NT2/D1 (cell line): Measurements from ENCODE around the gene ALG12.

Source experiments
- DNase-seq: peaks from one replicate; pipeline ENCODE4 v3.0.0-alpha.2; 2011; ENCODE audit warnings: low read depth, low spot score
- H3K27me3 ChIP-seq: 2 replicates; pipeline ENCODE4 v1.6.0; 2011; ENCODE audit warnings: mild to moderate bottlenecking; ENCODE audit not compliant: insufficient read length, insufficient read depth
- H3K36me3 ChIP-seq: 2 replicates; pipeline ENCODE4 v1.6.1; 2011; ENCODE audit warnings: mild to moderate bottlenecking, low read length, mixed read lengths; ENCODE audit not compliant: insufficient read depth, insufficient read length
- H3K4me1 ChIP-seq: 2 replicates; pipeline ENCODE4 v1.5.1; 2011; ENCODE audit not compliant: insufficient read depth, insufficient read length
- H3K4me3 ChIP-seq: 2 replicates; pipeline ENCODE4 v1.5.1; 2011; ENCODE audit warnings: low read depth; ENCODE audit not compliant: insufficient read length
- H3K9ac ChIP-seq: 2 replicates; pipeline ENCODE4 v1.6.0; 2011; ENCODE audit warnings: low read depth; ENCODE audit not compliant: insufficient read length
- H3K9me3 ChIP-seq: 2 replicates; pipeline ENCODE4 v1.5.1; 2011; ENCODE audit warnings: mild to moderate bottlenecking, low read length; ENCODE audit not compliant: insufficient read depth
- SUZ12 ChIP-seq: IDR thresholded peaks from 2 replicates; pipeline ENCODE4 v1.6.1; 2011; ENCODE audit not compliant: insufficient read length, insufficient read depth; ENCODE audit errors: extremely low read depth
- YY1 ChIP-seq: IDR thresholded peaks from 2 replicates; pipeline ENCODE4 v1.6.1; 2011; ENCODE audit not compliant: insufficient read length, insufficient read depth
- ZNF274 ChIP-seq: IDR thresholded peaks from 2 replicates; pipeline ENCODE4 v1.6.1; 2011; ENCODE audit warnings: mild to moderate bottlenecking, low read depth, low read length

Gene ALG12

GRCh38 chr22:49956418-49956770 is 38.2 kb upstream of the ALG12 start:
- no peaks in the 10 kb centered on the region for H3K9me3 ChIP-seq

GRCh38 chr22:49955581-49956417 is 37.6 kb upstream of the ALG12 start:
- no peak for DNase-seq
- Histone ChIP-seq H3K27me3 (peaks cover 3% of the 10 kb centered on the region), H3K4me3 (no peak overlapping the region), H3K9ac (no peak overlapping the region), H3K9me3 (no peaks in the 10 kb centered on the region), H3K4me1 (peaks cover 15% of the 10 kb centered on the region), H3K36me3 (no peaks in the 10 kb centered on the region)
- no peak for TF ChIP-seq YY1
- no peak for TF ChIP-seq SUZ12
- no peak for TF ChIP-seq ZNF274

More at GRCh38 chr22:49956418-49956770, 38.2 kb upstream of the ALG12 start:
- Histone ChIP-seq H3K4me1 (peaks cover 12% of the 10 kb centered on the region), H3K4me3 (no peak overlapping the region), H3K9ac (no peak overlapping the region), H3K36me3 (no peaks in the 10 kb centered on the region), H3K27me3 (peaks cover 3% of the 10 kb centered on the region)
- no peak for TF ChIP-seq ZNF274
- TF ChIP-seq YY1, result no peak
- no peak for TF ChIP-seq SUZ12
- no peak for DNase-seq

GRCh38 chr22:49954991-49955580 is 36.8 kb upstream of the ALG12 start:
- H3K9me3 ChIP-seq, result no peaks in the 10 kb centered on the region
- no peak overlapping the region for H3K9ac ChIP-seq
- peaks cover 3% of the 10 kb centered on the region for H3K27me3 ChIP-seq
- TF ChIP-seq SUZ12 (no peak), ZNF274 (no peak), YY1 (no peak)
- H3K4me3 ChIP-seq, result no peak overlapping the region
- no peaks in the 10 kb centered on the region for H3K36me3 ChIP-seq
- DNase-seq, result no peak
- peaks cover 19% of the 10 kb centered on the region for H3K4me1 ChIP-seq

GRCh38 chr22:49954354-49954753 is 36.1 kb upstream of the ALG12 start:
- H3K27me3 ChIP-seq, result peaks cover 2% of the 10 kb centered on the region
- DNase-seq, result no peak
- TF ChIP-seq SUZ12, result no peak
- TF ChIP-seq YY1, result no peak
- no peak for TF ChIP-seq ZNF274
- H3K4me3 ChIP-seq, result no peak overlapping the region
- H3K4me1 ChIP-seq, result peaks cover 19% of the 10 kb centered on the region
- H3K9ac ChIP-seq, result peak overlapping the region; percentile 18
- H3K9me3 ChIP-seq, result no peaks in the 10 kb centered on the region
- no peaks in the 10 kb centered on the region for H3K36me3 ChIP-seq

- H3K4me3 ChIP-seq, result no peak overlapping the region
- peaks cover 23% of the 10 kb centered on the region for H3K4me1 ChIP-seq
- H3K9me3 ChIP-seq, result no peaks in the 10 kb centered on the region
- no peak for TF ChIP-seq YY1
- peak overlapping the region; percentile 18 for H3K9ac ChIP-seq
- no peaks in the 10 kb centered on the region for H3K36me3 ChIP-seq
- H3K27me3 ChIP-seq, result no peaks in the 10 kb centered on the region
- no peak for DNase-seq
These were observed 35.6 kb upstream of the ALG12 start for GRCh38 chr22:49953680-49954344.

- H3K9me3 ChIP-seq, result no peaks in the 10 kb centered on the region
- no peak overlapping the region for H3K4me3 ChIP-seq
- DNase-seq, result no peak
- TF ChIP-seq YY1, result no peak
- TF ChIP-seq SUZ12, result no peak
- no peak for TF ChIP-seq ZNF274
- peaks cover 23% of the 10 kb centered on the region for H3K4me1 ChIP-seq
- no peaks in the 10 kb centered on the region for H3K27me3 ChIP-seq
- no peaks in the 10 kb centered on the region for H3K36me3 ChIP-seq
- no peak overlapping the region for H3K9ac ChIP-seq
These were observed 34.9 kb upstream of the ALG12 start for GRCh38 chr22:49953027-49953679.

GRCh38 chr22:49951986-49952896 is 34.0 kb upstream of the ALG12 start:
- Histone ChIP-seq H3K9me3 (no peaks in the 10 kb centered on the region), H3K4me3 (no peak overlapping the region), H3K9ac (peak overlapping the region; percentile 17), H3K4me1 (peaks cover 32% of the 10 kb centered on the region), H3K36me3 (no peaks in the 10 kb centered on the region), H3K27me3 (no peaks in the 10 kb centered on the region)
- DNase-seq, result no peak
- TF ChIP-seq SUZ12 (no peak), YY1 (no peak)
